Measurements from ENCODE around the gene IGFBP4.

Gene IGFBP4

GRCh38 chr17:40469805-40470675, 26.8 kb downstream of the IGFBP4 start:
- Mint-ChIP-seq H3K36me3 (no peaks in the 10 kb centered on the region), H3K27me3 (no peaks in the 10 kb centered on the region), H3K27ac (no peak overlapping the region), H3K4me3 (no peak overlapping the region), H3K9me3 (ENCODE audit: low read depth) (no peaks in the 10 kb centered on the region), H3K4me1 (ENCODE audit: low read depth) (peaks cover 2% of the 10 kb centered on the region)

GRCh38 chr17:40470932-40471828, 27.9 kb downstream of the IGFBP4 start:
- no peaks in the 10 kb centered on the region for H3K36me3 Mint-ChIP-seq
- no peaks in the 10 kb centered on the region for H3K27me3 Mint-ChIP-seq
- H3K4me3 Mint-ChIP-seq = no peak overlapping the region
- H3K9me3 Mint-ChIP-seq (ENCODE audit: low read depth) = no peaks in the 10 kb centered on the region
- H3K27ac Mint-ChIP-seq = no peak overlapping the region
- H3K4me1 Mint-ChIP-seq (ENCODE audit: low read depth) = peaks cover 2% of the 10 kb centered on the region

- no peaks in the 10 kb centered on the region for H3K27me3 Mint-ChIP-seq
- H3K27ac Mint-ChIP-seq = no peak overlapping the region
- no peaks in the 10 kb centered on the region for H3K9me3 Mint-ChIP-seq (ENCODE audit: low read depth)
- H3K4me3 Mint-ChIP-seq = no peak overlapping the region
- peaks cover 5% of the 10 kb centered on the region for H3K4me1 Mint-ChIP-seq (ENCODE audit: low read depth)
- no peaks in the 10 kb centered on the region for H3K36me3 Mint-ChIP-seq
Measured at GRCh38 chr17:40471846-40472732, 28.8 kb downstream of the IGFBP4 start.

GRCh38 chr17:40472733-40473452, 29.6 kb downstream of the IGFBP4 start:
- Mint-ChIP-seq H3K27ac (no peak overlapping the region), H3K4me1 (ENCODE audit: low read depth) (peaks cover 5% of the 10 kb centered on the region), H3K27me3 (no peaks in the 10 kb centered on the region), H3K4me3 (no peak overlapping the region), H3K36me3 (no peaks in the 10 kb centered on the region), H3K9me3 (ENCODE audit: low read depth) (no peaks in the 10 kb centered on the region)

GRCh38 chr17:40473573-40474365, 30.5 kb downstream of the IGFBP4 start:
- Mint-ChIP-seq H3K4me3 (no peak overlapping the region), H3K9me3 (ENCODE audit: low read depth) (no peaks in the 10 kb centered on the region), H3K27ac (no peak overlapping the region), H3K36me3 (no peaks in the 10 kb centered on the region), H3K27me3 (no peaks in the 10 kb centered on the region), H3K4me1 (ENCODE audit: low read depth) (peaks cover 6% of the 10 kb centered on the region)

GRCh38 chr17:40474419-40475002, 31.3 kb downstream of the IGFBP4 start:
- Mint-ChIP-seq H3K4me3 (no peak overlapping the region), H3K27ac (no peak overlapping the region), H3K4me1 (ENCODE audit: low read depth) (peaks cover 10% of the 10 kb centered on the region), H3K9me3 (ENCODE audit: low read depth) (no peaks in the 10 kb centered on the region), H3K27me3 (no peaks in the 10 kb centered on the region), H3K36me3 (no peaks in the 10 kb centered on the region)

GRCh38 chr17:40475234-40475908, 32.1 kb downstream of the IGFBP4 start:
- Mint-ChIP-seq H3K27ac (no peak overlapping the region), H3K27me3 (no peaks in the 10 kb centered on the region), H3K36me3 (no peaks in the 10 kb centered on the region), H3K9me3 (ENCODE audit: low read depth) (no peaks in the 10 kb centered on the region), H3K4me1 (ENCODE audit: low read depth) (peaks cover 18% of the 10 kb centered on the region), H3K4me3 (no peak overlapping the region)

- H3K36me3 Mint-ChIP-seq = no peaks in the 10 kb centered on the region
- no peak overlapping the region for H3K4me3 Mint-ChIP-seq
- peaks cover 35% of the 10 kb centered on the region for H3K4me1 Mint-ChIP-seq (ENCODE audit: low read depth)
- no peaks in the 10 kb centered on the region for H3K9me3 Mint-ChIP-seq (ENCODE audit: low read depth)
- H3K27ac Mint-ChIP-seq = no peak overlapping the region
- H3K27me3 Mint-ChIP-seq = no peaks in the 10 kb centered on the region
Measured at GRCh38 chr17:40477796-40478195, 34.5 kb downstream of the IGFBP4 start.

GRCh38 chr17:40478486-40478885, 35.2 kb downstream of the IGFBP4 start:
- H3K36me3 Mint-ChIP-seq = no peaks in the 10 kb centered on the region
- peaks cover 34% of the 10 kb centered on the region for H3K4me1 Mint-ChIP-seq (ENCODE audit: low read depth)
- no peak overlapping the region for H3K4me3 Mint-ChIP-seq
- no peaks in the 10 kb centered on the region for H3K27me3 Mint-ChIP-seq
- peak overlapping the region; percentile 78 for H3K27ac Mint-ChIP-seq
- H3K9me3 Mint-ChIP-seq (ENCODE audit: low read depth) = no peaks in the 10 kb centered on the region

GRCh38 chr17:40479754-40480480, 36.7 kb downstream of the IGFBP4 start:
- Mint-ChIP-seq H3K4me1 (ENCODE audit: low read depth) (peaks cover 41% of the 10 kb centered on the region), H3K9me3 (ENCODE audit: low read depth) (no peaks in the 10 kb centered on the region), H3K4me3 (peak overlapping the region; percentile 81), H3K27me3 (no peaks in the 10 kb centered on the region), H3K36me3 (no peaks in the 10 kb centered on the region), H3K27ac (peak overlapping the region; percentile 99)

GRCh38 chr17:40480501-40481003, 37.3 kb downstream of the IGFBP4 start:
- Mint-ChIP-seq H3K9me3 (ENCODE audit: low read depth) (no peaks in the 10 kb centered on the region), H3K4me1 (ENCODE audit: low read depth) (peaks cover 42% of the 10 kb centered on the region), H3K36me3 (no peaks in the 10 kb centered on the region), H3K27me3 (no peaks in the 10 kb centered on the region), H3K27ac (peak overlapping the region; percentile 99), H3K4me3 (peak overlapping the region; percentile 81)

GRCh38 chr17:40481106-40481505, 37.9 kb downstream of the IGFBP4 start:
- peak overlapping the region; percentile 99 for H3K27ac Mint-ChIP-seq

More at GRCh38 chr17:40481106-40481505, 37.9 kb downstream of the IGFBP4 start:
- H3K27me3 Mint-ChIP-seq = no peaks in the 10 kb centered on the region
- H3K9me3 Mint-ChIP-seq (ENCODE audit: low read depth) = no peaks in the 10 kb centered on the region
- no peaks in the 10 kb centered on the region for H3K36me3 Mint-ChIP-seq
- H3K4me3 Mint-ChIP-seq = peak overlapping the region; percentile 62
- peaks cover 44% of the 10 kb centered on the region for H3K4me1 Mint-ChIP-seq (ENCODE audit: low read depth)

Data from activated naive CD8-positive, alpha-beta T cell (primary cell).